ENCODE results near the gene ROCK2. TPM values are rescaled to one million over a fixed set of nuclear protein-coding genes. Genes with fewer than 3 reads are reported as not detected.

ROCK2 gene
- total and polyA plus RNA-seq, 2 of the 13 experiments (the other 11 are each of a cell fraction or from before 2014, with no cell fraction given), result 38.1 to 119 TPM

DNA sequence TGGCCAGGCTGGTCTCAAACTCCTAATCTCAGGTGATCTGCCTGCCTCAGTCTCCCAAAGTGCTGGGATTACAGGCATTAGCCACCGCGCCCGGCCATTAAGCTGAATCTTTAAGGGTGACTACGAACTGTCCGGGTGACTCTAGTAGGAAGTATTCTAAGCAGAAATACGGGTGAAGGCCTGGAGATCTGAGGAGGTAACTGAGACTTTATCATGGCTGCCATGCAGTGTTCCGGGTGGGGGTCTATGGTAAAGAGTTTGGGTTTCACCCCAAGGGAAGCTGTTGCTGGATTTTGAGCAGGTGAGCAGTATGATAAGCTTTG lies 20.1 kb upstream of the ROCK2 start (continued):
- TF ChIP-seq, protein P1, sequence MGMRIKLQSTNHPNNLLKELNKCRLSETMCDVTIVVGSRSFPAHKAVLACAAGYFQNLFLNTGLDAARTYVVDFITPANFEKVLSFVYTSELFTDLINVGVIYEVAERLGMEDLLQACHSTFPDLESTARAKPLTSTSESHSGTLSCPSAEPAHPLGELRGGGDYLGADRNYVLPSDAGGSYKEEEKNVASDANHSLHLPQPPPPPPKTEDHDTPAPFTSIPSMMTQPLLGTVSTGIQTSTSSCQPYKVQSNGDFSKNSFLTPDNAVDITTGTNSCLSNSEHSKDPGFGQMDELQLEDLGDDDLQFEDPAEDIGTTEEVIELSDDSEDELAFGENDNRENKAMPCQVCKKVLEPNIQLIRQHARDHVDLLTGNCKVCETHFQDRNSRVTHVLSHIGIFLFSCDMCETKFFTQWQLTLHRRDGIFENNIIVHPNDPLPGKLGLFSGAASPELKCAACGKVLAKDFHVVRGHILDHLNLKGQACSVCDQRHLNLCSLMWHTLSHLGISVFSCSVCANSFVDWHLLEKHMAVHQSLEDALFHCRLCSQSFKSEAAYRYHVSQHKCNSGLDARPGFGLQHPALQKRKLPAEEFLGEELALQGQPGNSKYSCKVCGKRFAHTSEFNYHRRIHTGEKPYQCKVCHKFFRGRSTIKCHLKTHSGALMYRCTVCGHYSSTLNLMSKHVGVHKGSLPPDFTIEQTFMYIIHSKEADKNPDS (CRISPR knock-in tag; IDR thresholded peaks at IDR 0.05), result no peak
- TF ChIP-seq ARNTL (CRISPR knock-in tag; IDR thresholded peaks at IDR 0.05), result no peak
- TF ChIP-seq ZIK1 (CRISPR knock-in tag; IDR thresholded peaks at IDR 0.05; ENCODE audit: borderline replicate concordance, low read depth), result 0 out of 2 replicates have a peak, but pooled peaks have one; percentile 9
- TF ChIP-seq, protein P2, sequence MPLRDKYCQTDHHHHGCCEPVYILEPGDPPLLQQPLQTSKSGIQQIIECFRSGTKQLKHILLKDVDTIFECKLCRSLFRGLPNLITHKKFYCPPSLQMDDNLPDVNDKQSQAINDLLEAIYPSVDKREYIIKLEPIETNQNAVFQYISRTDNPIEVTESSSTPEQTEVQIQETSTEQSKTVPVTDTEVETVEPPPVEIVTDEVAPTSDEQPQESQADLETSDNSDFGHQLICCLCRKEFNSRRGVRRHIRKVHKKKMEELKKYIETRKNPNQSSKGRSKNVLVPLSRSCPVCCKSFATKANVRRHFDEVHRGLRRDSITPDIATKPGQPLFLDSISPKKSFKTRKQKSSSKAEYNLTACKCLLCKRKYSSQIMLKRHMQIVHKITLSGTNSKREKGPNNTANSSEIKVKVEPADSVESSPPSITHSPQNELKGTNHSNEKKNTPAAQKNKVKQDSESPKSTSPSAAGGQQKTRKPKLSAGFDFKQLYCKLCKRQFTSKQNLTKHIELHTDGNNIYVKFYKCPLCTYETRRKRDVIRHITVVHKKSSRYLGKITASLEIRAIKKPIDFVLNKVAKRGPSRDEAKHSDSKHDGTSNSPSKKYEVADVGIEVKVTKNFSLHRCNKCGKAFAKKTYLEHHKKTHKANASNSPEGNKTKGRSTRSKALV (CRISPR knock-in tag; IDR thresholded peaks at IDR 0.05), result no peak
- TF ChIP-seq ZSCAN21 (CRISPR knock-in tag; IDR thresholded peaks at IDR 0.05; ENCODE audit: borderline replicate concordance), result 0 out of 2 replicates have a peak, but pooled peaks have one; percentile 5
- TF ChIP-seq ZNF605 (CRISPR knock-in tag; IDR thresholded peaks at IDR 0.05), result no peak
- TF ChIP-seq, protein P3, sequence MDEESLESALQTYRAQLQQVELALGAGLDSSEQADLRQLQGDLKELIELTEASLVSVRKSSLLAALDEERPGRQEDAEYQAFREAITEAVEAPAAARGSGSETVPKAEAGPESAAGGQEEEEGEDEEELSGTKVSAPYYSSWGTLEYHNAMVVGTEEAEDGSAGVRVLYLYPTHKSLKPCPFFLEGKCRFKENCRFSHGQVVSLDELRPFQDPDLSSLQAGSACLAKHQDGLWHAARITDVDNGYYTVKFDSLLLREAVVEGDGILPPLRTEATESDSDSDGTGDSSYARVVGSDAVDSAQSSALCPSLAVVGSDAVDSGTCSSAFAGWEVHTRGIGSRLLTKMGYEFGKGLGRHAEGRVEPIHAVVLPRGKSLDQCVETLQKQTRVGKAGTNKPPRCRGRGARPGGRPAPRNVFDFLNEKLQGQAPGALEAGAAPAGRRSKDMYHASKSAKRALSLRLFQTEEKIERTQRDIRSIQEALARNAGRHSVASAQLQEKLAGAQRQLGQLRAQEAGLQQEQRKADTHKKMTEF (CRISPR knock-in tag; IDR thresholded peaks at IDR 0.05), result no peak
- TF ChIP-seq MYC (CRISPR knock-in tag; IDR thresholded peaks at IDR 0.05; ENCODE audit: borderline replicate concordance), result no peak
- TF ChIP-seq, protein P4, sequence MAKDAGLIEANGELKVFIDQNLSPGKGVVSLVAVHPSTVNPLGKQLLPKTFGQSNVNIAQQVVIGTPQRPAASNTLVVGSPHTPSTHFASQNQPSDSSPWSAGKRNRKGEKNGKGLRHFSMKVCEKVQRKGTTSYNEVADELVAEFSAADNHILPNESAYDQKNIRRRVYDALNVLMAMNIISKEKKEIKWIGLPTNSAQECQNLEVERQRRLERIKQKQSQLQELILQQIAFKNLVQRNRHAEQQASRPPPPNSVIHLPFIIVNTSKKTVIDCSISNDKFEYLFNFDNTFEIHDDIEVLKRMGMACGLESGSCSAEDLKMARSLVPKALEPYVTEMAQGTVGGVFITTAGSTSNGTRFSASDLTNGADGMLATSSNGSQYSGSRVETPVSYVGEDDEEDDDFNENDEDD (CRISPR knock-in tag; IDR thresholded peaks at IDR 0.05; ENCODE audit: borderline replicate concordance), result no peak
- TF ChIP-seq ZNF644 (CRISPR knock-in tag; IDR thresholded peaks at IDR 0.05; ENCODE audit: low read depth), result 0 out of 2 replicates have a peak, but pooled peaks have one; percentile 4
- TF ChIP-seq SOX5 (CRISPR knock-in tag; IDR thresholded peaks at IDR 0.05; ENCODE audit: borderline replicate concordance), result 0 out of 2 replicates have a peak, but pooled peaks have one; percentile 15
- no peak for TF ChIP-seq SIN3B (IDR thresholded peaks at IDR 0.05; ENCODE audit: low read length)
- TF ChIP-seq, protein P5, sequence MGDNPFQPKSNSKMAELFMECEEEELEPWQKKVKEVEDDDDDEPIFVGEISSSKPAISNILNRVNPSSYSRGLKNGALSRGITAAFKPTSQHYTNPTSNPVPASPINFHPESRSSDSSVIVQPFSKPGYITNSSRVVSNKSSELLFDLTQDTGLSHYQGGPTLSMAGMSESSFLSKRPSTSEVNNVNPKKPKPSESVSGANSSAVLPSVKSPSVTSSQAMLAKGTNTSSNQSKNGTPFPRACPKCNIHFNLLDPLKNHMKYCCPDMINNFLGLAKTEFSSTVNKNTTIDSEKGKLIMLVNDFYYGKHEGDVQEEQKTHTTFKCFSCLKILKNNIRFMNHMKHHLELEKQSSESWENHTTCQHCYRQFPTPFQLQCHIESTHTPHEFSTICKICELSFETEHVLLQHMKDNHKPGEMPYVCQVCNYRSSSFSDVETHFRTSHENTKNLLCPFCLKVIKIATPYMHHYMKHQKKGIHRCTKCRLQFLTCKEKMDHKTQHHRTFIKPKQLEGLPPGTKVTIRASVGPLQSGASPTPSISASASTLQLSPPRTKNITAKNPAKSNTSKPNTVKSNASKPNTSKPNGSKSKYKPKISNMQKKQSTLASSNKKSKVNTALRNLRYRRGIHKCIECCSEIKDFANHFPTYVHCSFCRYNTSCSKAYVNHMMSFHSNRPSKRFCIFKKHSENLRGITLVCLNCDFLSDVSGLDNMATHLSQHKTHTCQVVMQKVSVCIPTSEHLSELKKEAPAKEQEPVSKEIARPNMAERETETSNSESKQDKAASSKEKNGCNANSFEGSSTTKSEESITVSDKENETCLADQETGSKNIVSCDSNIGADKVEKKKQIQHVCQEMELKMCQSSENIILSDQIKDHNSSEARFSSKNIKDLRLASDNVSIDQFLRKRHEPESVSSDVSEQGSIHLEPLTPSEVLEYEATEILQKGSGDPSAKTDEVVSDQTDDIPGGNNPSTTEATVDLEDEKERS (CRISPR knock-in tag; IDR thresholded peaks at IDR 0.05), result no peak
- no peak for TF ChIP-seq POLR2AphosphoS5 (IDR thresholded peaks at IDR 0.05; ENCODE audit: low read depth, low read length)
- TF ChIP-seq, protein P6, sequence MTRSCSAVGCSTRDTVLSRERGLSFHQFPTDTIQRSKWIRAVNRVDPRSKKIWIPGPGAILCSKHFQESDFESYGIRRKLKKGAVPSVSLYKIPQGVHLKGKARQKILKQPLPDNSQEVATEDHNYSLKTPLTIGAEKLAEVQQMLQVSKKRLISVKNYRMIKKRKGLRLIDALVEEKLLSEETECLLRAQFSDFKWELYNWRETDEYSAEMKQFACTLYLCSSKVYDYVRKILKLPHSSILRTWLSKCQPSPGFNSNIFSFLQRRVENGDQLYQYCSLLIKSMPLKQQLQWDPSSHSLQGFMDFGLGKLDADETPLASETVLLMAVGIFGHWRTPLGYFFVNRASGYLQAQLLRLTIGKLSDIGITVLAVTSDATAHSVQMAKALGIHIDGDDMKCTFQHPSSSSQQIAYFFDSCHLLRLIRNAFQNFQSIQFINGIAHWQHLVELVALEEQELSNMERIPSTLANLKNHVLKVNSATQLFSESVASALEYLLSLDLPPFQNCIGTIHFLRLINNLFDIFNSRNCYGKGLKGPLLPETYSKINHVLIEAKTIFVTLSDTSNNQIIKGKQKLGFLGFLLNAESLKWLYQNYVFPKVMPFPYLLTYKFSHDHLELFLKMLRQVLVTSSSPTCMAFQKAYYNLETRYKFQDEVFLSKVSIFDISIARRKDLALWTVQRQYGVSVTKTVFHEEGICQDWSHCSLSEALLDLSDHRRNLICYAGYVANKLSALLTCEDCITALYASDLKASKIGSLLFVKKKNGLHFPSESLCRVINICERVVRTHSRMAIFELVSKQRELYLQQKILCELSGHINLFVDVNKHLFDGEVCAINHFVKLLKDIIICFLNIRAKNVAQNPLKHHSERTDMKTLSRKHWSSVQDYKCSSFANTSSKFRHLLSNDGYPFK (CRISPR knock-in tag; IDR thresholded peaks at IDR 0.05; ENCODE audit: borderline replicate concordance), result no peak
- no peak for TF ChIP-seq EHMT2 (IDR thresholded peaks at IDR 0.05; ENCODE audit: borderline replicate concordance, low read depth, low read length)
- no peak for TF ChIP-seq SSRP1 (CRISPR knock-in tag; IDR thresholded peaks at IDR 0.05)
- no peak for TF ChIP-seq ZNF564 (CRISPR knock-in tag; IDR thresholded peaks at IDR 0.05)

Data from HepG2 (cell line).